ENCODE measurements around the gene KDM3B.

Gene KDM3B

DNA sequence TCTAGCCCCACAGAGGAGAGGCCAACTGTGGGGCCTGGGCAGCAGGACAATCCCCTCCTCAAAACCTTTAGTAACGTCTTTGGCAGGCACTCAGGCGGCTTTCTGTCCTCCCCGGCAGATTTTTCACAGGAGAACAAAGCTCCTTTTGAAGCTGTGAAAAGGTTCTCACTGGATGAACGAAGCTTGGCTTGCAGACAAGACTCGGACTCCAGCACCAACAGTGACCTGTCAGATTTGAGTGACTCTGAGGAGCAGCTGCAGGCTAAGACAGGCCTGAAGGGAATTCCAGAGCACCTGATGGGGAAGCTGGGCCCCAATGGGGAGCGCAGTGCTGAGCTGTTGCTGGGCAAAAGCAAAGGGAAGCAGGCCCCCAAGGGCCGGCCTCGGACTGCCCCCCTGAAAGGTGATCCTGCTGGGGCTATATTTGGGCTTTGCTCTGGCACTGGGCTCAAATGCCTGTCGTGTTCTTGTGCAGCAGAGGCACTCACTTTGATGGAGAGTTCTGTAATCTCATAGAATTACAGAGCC, 39.4 kb downstream of the KDM3B start:
- no peak for DNase-seq

- peak; percentile 40 for DNase-seq
Measured at GRCh38 chr5:138402640-138403039, 50.2 kb downstream of the KDM3B start.

DNA sequence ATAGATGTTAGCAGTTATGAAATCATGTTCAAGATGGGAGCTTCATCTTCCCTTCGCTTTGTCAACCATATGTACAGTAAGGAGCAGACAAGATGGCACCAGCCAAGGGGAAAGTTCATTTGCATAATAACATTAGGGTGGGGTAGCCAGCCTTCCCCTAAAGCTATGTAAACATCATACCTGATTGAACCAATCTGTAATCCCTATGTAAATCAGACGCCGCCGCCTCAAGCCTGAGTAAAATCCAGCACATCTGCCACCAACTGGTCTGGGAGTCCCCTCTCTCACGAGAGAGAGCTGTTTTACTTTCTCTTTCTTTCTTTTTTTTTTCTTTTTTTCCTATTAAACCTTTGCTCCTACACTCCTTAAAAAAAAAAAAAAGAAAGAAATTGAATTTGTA, 55.5 kb downstream of the KDM3B start:
- DNase-seq = peak; percentile 21

- DNase-seq = peak; percentile 26
Measured at GRCh38 chr5:138410996-138411640, 58.6 kb downstream of the KDM3B start.

GRCh38 chr5:138418444-138418843, 66.0 kb downstream of the KDM3B start:
- DNase-seq = no peak

DNA sequence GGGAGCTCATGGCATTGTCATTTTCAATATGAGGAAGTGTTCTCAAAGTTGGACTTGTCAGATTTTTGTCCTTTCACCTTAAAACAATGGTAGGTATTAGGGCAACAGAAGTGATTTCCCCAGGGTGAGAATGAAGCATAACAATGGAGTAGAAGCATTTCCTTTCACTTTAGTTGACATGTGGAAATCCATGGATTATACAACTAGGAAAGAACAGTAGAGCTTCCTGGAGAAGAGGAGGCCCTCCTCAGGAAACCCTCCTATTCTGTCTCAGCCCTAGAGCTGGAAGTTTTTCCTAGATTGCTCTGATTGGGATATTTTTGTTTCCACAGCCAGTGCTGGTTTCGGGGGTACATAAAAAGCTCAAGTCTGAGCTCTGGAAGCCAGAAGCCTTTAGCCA, 72.6 kb downstream of the KDM3B start:
- no peak for DNase-seq

GRCh38 chr5:138435943-138436342, 83.5 kb downstream of the KDM3B start:
- no peak for DNase-seq

DNA sequence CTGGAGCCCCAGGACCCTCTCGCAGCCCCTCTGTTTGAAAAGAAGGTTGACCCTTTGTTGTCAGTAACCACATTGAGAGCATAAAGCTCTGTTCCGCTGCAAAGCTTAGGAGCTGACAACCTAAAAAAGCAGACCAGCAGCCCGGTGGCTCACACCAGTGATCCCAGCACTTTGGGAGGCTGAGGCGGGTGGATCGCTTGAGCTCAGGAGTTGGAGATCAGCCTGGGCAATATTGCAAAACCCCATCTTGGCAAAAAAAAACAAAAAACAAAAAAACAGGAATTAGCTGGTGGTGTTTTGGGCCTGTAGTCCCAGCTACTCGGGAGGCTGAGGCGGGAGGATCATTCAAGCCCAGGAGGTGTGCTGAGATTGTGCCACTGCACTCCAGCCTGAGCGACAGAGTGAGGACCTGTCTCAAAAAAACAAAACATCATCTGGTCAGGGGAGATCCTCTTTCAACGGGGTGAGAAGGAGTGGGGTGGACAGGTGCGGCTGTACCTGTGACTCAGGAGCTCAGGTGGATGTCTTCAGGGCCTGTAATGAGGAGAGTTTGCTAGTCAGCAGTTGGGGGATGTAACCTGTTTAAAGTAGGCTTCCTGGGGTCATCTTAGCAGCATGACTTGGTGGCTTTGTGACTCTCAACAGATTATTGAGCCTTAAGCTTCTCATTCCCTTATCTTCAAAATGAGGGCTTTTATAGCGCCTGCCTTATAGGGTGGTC, 85.7 kb downstream of the KDM3B start:
- no peak for DNase-seq

- DNase-seq = peak; percentile 53
Measured at GRCh38 chr5:138438724-138439476, 86.4 kb downstream of the KDM3B start, which contains the start of gene REEP2. Gene REEP2, plus strand, starts transcription at chr5:138439057. Its CDS starts 152 bp downstream, at chr5:138439209.

DNA sequence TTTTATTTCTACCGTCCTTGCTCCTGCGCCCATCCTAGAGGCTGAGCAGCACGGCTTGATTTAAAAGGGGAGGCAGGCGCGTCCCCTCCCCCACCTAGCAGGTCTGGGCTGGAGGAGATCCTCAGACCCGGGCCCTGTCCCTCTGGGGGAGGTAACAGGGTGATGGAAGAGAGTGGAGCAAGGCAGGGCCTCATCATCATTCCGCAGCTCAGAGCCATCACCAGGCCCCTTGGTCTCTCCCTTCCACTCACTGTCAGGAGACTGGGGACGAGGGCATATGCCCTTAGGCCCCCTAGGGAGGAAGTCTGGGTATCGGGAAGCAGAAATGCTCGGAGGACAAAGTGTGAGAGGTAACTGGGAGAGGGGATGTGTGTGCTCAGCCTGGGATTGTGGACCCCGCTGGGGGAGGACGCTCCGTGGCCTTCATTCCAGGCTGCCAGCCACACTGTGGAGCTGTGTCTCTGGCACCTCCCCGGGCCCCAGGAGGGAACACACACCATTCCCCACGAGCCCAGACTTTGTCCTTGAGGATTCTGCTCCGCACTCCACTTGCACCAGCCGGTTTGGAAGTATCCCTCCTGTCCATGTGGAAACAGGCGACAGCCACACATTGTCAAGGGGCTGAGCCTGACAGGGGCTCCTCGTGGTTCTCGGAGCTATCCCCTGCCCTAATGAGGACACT, 87.1 kb downstream of the KDM3B start:
- DNase-seq = no peak

- DNase-seq = no peak
Measured at GRCh38 chr5:138440159-138441073, 87.9 kb downstream of the KDM3B start.

DNA sequence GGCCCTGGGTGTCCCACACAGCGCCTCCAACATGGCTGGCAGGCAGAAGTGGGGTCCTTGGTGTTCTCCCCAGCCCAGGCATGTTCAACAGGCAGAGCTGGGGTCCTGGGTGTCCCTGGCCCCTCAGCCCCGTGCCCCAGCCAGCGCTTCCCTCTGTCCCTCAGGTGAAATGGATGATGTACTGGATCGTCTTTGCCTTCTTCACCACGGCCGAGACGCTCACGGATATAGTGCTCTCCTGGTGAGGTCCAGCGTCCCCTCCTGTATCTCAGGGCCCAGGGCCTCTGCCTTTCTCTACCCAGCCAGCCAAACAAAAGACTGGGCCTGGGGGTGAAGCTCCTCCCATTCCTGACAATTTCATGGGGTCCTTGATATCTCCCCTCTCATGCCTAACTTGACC, 88.7 kb downstream of the KDM3B start:
- DNase-seq = no peak

DNA sequence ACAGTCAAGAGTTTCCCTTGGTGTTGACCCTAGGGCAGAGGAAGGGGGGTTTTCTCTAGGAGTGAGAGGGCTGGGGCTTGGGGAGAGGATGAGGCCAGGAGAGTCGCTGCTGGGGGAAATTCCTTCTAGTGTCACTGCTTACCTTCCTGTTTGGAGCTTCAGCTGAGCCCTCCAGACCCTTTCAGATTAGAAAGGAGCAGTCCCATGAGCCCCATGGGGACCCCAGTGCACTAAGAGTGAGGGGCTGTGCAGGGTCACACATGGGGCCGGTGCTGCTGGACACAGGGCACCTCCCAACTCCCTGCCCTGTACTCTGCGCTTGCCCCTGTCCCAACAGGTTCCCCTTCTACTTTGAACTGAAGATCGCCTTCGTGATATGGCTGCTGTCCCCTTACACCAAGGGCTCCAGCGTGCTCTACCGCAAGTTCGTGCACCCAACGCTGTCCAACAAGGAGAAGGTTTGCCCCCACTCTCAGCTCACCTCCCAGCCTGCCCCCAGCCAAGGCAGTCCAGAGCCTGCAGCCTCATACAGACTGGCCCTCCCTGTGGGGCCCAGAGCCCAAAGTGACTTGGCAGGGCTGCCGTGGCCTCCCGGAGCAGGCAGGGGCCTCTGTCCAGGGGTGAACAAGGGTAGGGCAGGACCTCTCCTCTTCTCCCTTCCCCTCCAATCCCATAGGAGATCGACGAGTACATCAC, 91.7 kb downstream of the KDM3B start:
- no peak for DNase-seq

DNA sequence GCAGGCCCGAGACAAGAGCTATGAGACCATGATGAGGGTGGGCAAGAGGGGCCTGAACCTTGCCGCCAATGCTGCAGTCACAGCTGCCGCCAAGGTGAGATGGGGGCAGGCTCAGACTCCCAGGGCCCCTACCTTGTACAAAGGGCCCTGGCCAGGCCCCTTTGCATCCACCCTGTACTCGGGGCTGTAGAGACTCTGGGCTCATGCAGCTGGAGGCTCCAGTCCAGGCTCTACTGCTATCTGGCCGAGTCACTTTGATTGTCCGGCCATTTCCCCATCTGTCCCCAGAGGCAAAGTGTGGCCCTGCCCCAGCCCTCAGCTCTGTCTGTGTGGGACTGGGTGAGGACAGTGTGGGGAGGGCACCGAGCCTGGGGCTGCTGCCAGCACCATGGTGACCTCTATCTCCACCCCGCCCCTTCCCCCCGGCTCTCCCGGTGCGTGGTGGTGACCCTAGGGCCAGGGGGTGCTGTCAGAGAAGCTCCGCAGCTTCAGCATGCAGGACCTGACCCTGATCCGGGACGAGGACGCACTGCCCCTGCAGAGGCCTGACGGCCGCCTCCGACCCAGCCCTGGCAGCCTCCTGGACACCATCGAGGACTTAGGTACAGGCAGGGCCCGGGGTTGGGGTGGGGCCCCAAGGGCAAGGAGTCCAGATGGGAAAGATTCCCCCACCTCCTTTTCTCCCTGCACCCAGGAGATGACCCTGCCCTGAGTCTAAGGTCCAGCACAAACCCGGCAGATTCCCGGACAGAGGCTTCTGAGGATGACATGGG, 92.5 kb downstream of the KDM3B start:
- no peak for DNase-seq

GRCh38 chr5:138445547-138446271, 93.2 kb downstream of the KDM3B start:
- no peak for DNase-seq

DNA sequence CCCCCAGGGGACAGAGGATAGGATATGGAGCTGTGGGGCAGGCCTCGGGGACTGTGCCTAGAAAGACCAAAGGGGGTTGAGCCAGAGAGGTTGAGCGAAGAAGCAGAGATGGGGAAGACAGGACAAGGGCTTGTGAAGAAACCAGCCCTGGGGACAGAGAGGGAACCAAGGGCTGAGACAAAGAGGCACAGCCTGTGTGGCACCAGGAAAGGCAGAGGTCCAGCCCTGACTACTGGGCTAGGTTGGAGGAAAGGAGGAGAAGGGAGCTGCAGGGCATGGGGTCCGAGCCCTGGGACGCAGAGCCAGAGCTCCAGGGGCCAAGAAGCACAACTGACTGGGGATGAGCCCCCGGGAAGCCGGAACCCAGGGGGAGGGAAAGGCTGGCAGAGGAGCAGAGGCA, 95.6 kb downstream of the KDM3B start:
- DNase-seq = no peak

DNA sequence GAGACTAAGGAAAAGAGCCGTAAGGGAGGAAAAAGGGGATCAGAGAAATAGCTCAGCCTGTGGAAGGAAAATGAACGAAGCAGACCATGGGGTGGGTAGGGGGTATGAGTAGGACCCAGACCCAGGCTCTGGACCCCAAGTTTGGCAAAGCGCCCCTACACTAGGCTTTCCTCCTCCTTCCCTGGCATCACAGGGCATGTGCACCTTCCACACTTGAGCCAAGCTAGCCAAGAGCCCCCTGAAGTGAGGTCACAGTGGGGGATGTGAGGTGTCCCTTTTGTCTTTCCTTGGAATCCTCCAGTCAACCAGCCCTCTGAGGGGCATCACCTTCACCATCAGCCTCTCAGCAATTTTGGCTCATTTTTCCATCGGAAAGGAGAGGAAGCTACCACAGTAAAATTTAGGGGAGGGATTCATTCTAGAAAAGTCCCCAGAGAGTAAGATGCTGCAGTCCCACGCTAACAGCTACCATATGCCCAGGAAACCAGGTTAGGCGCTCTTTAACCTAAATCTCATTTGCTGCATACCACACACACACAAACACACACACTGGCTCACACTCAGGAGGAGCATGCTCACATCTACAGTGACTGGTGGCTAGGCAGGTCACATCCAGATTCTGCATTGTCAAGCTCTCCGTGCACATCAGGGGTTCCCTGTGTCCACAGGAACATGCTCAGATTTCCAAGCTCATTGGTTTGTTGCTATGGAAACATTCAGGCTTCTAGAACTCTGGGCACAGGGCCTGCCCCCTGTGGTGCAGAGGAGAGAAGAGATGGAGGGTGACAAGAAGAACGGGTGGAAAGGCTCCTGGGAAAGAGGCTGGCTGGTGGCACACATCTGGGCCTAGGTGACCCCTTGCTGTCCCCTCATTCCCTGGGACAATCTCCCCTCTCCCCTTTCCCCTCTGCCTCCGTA, 96.3 kb downstream of the KDM3B start:
- no peak for DNase-seq

DNA sequence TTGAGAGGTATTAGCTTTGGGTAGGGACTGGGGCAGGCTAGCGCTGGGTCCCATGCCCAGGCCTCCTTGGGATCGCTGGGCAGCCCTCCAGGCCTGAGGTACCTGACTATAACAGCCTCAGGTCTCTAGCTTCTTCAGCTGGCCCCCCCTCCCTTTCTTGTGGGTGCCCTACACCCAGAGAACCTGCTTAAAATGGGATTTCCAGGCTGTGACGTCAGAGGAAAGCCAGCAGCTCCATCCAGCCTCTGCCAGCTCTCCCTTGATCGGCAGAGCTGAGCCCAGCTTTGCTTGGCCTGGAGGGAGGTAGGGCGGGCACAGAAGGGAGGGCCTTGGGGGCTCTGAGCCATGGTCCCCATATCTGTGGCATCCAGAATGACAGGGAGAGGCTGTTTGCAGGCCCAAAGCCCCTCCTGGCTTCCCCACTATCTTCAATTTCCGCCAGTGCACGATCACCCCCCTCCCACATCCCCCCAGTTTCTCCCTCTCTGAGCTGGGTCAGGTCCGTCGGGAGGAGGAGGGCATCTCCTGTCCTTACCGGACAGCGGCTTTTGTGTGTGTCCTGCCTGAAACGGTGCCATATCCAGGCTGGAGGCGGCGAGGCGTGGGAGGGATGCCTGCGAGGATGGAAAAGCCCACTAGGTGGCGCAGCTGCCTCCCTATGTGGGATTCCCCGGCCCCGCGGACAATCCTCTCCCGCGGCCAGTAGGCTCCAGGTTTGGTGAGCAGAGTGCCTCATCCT, 97.2 kb downstream of the KDM3B start:
- peak; percentile 93 for DNase-seq

Data from suppressor macrophage treated with lipopolysaccharide for 4 hours (primary cell).